ENCODE data around the gene FAM107B.

DNA sequence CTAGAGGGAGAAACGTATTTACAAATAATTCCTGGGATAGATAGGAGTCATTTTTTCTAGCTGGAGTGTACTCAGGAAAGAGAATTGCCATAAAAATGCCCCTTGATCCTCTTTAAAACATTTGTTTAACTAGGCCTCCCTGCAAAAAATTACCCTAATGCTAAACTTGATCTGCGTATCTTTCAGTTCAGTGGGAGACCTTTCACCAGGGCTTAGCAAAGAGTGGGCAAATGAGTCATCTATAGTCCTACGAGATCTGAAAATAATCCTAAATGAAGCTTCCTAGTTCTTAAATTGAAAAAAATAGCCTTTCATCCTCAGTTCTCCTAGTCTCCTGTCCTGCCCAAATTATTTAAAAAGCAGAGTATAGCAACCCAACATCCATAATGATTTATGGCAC, 245.3 kb downstream of the FAM107B start:
- no peak for TF ChIP-seq CTCF (IDR thresholded peaks at IDR 0.05)
- no peak for TF ChIP-seq POLR2A (IDR thresholded peaks at IDR 0.05)
